Omental fat pad (tissue), 4 donors: ENCODE results near the gene GDA. TPM values are rescaled to one million over a fixed set of nuclear protein-coding genes. Genes with fewer than 3 reads are reported as not detected.

Experiments used
- ATAC-seq: fragments of 150-250 bp; one replicate; pipeline ENCODE4 v1.9.1; 2016; ENCODE audit warnings: mild to moderate bottlenecking, moderate library complexity; ENCODE audit not compliant: low FRiP score
- DNase-seq: peaks from one replicate; pipeline ENCODE4 v3.0.0-alpha.2; 2019; ENCODE audit warnings: low spot score
- total RNA-seq, 4 donors: library from RNA; depleted of rRNA; stranded (reverse); fragments of >200 nt; gene quantifications; one replicate each; pipeline ENCODE4 v1.1.0, GENCODE V29; 2016
- TF ChIP-seq, protein P1 (sequence below), 3 donors: fragments of 450-650 bp; IDR thresholded peaks; one replicate each; pipeline ENCODE4 v1.5.1; 2016 to 2017; ENCODE audit warnings: antibody characterized with exemption in 3 of 3, mild to moderate bottlenecking in 3 of 3, moderate library complexity in 2 of 3

GDA gene
- total RNA-seq = not detected

DNA sequence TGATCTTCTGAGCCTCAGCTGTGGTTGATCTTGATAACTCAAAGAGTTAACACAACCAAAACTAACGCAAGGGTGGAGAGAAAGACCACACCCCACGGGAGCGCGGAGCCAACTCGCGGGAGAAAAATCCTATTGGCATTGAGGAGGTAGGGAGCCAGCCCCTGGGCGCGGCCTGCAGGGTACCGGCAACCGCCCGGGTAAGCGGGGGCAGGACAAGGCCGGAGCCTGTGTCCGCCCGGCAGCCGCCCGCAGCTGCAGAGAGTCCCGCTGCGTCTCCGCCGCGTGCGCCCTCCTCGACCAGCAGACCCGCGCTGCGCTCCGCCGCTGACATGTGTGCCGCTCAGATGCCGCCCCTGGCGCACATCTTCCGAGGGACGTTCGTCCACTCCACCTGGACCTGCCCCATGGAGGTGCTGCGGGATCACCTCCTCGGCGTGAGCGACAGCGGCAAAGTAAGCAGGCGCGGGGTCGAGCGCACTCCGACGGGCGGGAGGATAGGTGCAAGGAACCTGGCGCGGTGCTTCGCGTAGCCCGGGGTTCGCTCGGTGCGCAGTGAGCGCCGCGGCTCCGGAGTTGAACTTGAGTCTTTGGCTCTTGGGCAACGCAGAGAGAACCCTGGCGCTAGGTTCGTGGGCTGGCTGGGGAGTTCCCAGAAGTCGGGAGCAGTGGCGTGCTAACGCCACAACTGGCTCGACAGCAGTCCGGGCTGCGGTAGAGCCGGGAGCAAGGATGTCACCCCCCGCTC, at the start of gene GDA:
Gene GDA, plus strand, starts transcription at position 210 of the 745 bp plus-strand sequence. Its CDS starts 120 bp downstream, at position 330.
- ATAC-seq = no peak

DNA sequence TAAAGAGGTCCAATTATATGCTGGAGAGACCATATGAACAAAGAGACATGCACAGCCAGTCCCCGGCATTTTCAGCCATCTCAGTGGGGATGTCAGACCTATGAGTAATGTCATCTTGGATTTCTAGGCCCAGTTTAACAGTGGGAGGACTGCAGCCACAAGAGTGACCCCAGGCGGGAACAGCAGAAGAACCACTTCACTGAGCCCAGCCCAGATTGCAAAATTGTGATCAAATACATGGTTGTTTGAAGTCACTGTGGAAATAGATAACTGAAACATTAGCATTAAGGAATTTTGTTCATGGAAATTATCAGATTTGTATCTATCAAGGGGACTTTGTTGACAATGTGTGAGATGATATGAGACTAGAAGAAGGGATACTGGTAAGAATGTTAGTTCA, 46.7 kb upstream of the GDA start:
- no peak for ATAC-seq
- TF ChIP-seq, protein P1, sequence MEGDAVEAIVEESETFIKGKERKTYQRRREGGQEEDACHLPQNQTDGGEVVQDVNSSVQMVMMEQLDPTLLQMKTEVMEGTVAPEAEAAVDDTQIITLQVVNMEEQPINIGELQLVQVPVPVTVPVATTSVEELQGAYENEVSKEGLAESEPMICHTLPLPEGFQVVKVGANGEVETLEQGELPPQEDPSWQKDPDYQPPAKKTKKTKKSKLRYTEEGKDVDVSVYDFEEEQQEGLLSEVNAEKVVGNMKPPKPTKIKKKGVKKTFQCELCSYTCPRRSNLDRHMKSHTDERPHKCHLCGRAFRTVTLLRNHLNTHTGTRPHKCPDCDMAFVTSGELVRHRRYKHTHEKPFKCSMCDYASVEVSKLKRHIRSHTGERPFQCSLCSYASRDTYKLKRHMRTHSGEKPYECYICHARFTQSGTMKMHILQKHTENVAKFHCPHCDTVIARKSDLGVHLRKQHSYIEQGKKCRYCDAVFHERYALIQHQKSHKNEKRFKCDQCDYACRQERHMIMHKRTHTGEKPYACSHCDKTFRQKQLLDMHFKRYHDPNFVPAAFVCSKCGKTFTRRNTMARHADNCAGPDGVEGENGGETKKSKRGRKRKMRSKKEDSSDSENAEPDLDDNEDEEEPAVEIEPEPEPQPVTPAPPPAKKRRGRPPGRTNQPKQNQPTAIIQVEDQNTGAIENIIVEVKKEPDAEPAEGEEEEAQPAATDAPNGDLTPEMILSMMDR (IDR thresholded peaks at IDR 0.05) = no peak
- DNase-seq = no peak

More for the DNA sequence above, at the start of gene GDA:
- TF ChIP-seq, protein P1 (IDR thresholded peaks at IDR 0.05) = no peak
- no peak for DNase-seq

DNA sequence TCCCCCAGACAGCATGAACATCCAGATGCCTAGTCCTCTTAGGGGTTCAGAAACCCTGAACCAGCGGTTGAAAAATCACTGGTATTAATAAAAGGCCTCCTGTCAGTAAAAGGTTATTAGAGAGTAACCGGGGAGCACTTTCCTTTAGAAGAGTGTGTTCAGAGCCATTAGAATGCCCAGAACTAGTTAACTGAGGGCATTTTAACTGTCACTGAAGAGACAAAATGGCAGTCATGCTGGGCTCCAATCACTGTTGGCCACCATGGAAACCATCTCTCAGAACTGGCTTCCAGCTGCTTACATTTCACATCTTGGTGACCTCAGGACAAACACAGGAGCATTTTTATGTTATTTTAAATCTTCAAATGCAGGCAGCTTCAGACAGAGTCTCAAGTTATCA, 36.2 kb upstream of the GDA start:
- TF ChIP-seq, protein P1 (IDR thresholded peaks at IDR 0.05) = no peak
- DNase-seq (no peak), ATAC-seq (no peak)

DNA sequence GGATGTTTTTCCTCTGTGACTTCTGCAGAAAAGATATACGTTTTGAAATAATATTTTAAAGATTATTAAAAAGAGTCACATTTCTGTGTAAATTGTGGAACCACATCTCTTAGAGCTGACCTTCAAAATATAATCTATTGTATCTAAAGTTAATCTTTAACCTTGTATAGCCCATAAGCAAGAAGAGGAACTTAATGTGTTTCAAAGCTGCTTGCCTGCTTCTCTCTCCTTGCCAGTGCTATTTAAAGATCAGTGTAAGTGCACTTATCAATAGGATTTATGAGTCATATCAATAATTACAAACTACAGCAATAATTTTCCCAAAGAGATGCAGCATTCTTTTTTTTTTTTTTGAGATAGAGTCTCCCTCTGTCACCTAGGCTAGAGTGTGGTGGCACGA, 29.4 kb upstream of the GDA start:
- ATAC-seq (no peak), DNase-seq (no peak)
- TF ChIP-seq, protein P1 (IDR thresholded peaks at IDR 0.05) = no peak

DNA sequence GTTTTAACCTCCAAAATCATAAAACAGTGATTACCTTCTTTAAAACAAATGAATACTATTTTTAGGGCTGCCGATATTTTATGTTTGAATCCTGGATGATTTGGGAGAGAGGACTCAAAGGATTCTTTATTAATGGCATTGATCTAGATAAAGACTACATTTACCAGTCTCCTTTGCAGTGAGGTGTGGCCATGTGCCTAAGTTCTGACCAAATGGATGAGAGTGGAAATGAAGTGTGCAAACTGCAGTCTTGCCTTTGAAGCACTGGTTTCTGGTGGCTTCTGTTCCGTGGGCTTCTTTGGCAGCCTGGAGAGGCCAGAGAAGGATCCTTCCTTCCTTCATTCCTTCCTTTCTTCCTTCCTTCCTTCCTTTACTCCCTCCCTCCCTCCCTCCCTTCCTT, 24.3 kb upstream of the GDA start:
- TF ChIP-seq, protein P1 (IDR thresholded peaks at IDR 0.05) = no peak
- no peak for DNase-seq
- no peak for ATAC-seq

DNA sequence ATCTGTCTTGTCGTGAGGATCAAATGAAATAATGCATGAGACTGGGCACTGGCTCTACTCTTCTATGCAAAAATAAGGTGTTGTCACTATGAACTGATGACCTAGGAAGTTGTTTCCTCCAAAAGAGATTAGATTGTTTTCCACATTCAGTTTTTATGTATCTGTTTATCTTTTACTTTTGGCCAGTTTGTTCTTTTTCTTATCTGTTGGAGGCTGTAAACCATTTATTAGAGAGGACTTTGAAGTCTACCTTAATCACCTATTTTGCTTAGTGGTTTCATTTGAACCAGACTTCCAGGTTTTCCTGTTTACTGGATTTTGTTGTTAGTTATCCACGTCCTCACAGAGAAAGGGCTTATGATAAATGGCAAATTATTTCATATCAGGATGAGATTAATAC, 21.5 kb upstream of the GDA start:
- ATAC-seq (no peak), DNase-seq (no peak)

More for the DNA sequence above, 21.5 kb upstream of the GDA start:
- TF ChIP-seq, protein P1 (IDR thresholded peaks at IDR 0.05) = no peak
